ENCODE data around the gene B4GALNT2. TPM values are rescaled to one million over a fixed set of nuclear protein-coding genes. Genes with fewer than 3 reads are reported as not detected.
"Not testable (repeated sequence)": the region's sequence is repeated elsewhere in the genome, so short reads cannot be mapped to it uniquely, and the experiment has no call there.

B4GALNT2 gene
- total and polyA plus RNA-seq, 2 donors (not counting 3 experiments of a cell fraction or from before 2014, with no cell fraction given) = 0.11 TPM; not detected in 1

DNA sequence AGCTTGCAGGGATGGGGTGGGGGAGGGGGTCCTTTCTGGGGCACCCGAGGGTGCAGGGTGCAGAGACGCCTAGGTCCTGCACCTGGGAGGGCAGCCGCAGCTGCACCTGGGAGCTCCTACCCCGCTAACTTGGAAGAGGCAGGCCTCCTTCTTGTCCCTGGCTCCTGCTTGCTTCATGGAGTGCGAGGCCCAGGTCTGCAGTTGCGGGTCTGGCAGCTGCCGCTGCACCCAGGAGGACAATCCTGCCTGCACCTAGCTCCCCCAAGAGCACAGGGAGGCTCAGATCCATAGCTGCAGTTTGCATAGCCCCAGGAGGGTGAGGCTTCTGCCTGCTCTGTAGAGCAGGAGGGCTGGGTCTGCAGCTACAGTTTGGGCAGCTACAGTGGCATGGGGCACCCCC, 51.2 kb downstream of the B4GALNT2 start:
- ChIA-PET POLR2A (no interaction called here), CTCF (interaction anchor here (3.8 kb wide), 1 partner anchor 107 kb away, joined by 14 read pairs; no protein-coding TSS in a partner anchor)
- FAIRE-seq (no peak), DNase-seq (ENCODE audit: low read depth, low spot score) (no peak)
- H3K79me2 ChIP-seq (ENCODE audit: control insufficient read depth, insufficient read depth, low read length) = no peaks in the 10 kb centered on the region
- no peak overlapping the region for H3K4me2 ChIP-seq (ENCODE audit: insufficient read depth, low read length)
- no peak overlapping the region for H3K4me3 ChIP-seq (replicated peaks in 1 of 3; ENCODE audit: insufficient read depth in 1 of 3, low read depth in 1 of 3, low read length in 3 of 3)
- H3K27ac ChIP-seq (ENCODE audit: insufficient read depth, low read depth, low read length) = no peak overlapping the region
- H3K36me3 ChIP-seq (ENCODE audit: control insufficient read depth in 2 of 2, extremely low read depth in 1 of 2, insufficient read depth in 2 of 2, low read length in 2 of 2) = no peaks in the 10 kb centered on the region
- no TSS peak for BruUV-seq (replicated peaks)
- intact Hi-C loops (cut with micrococcal nuclease) = no loop called here
- H3K9ac ChIP-seq (replicated peaks; ENCODE audit: extremely low read depth, insufficient read depth, low read length) = no peak overlapping the region
- dilution Hi-C loops (cut with MboI; ENCODE audit: extremely low pct_ligation_motif_present, low sequenced_read_pairs) = no loop called here
- no peaks in the 10 kb centered on the region for H4K20me1 ChIP-seq (replicated peaks; ENCODE audit: control insufficient read depth, extremely low read depth, insufficient read depth, low read length)
- H3K4me1 ChIP-seq (ENCODE audit: control insufficient read depth, extremely low read depth, insufficient read depth, low read length) = no peaks in the 10 kb centered on the region
- TF ChIP-seq, protein P1, sequence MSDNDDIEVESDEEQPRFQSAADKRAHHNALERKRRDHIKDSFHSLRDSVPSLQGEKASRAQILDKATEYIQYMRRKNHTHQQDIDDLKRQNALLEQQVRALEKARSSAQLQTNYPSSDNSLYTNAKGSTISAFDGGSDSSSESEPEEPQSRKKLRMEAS (IDR thresholded peaks at IDR 0.05; ENCODE audit: insufficient read depth, insufficient read length) = no peak
- no peak for TF ChIP-seq EZH2 (IDR thresholded peaks at IDR 0.05; ENCODE audit: borderline replicate concordance, low read depth, low read length, severe bottlenecking)
- TF ChIP-seq MYC (IDR thresholded peaks at IDR 0.05; ENCODE audit: low read depth, low read length) = no peak
- no peak for TF ChIP-seq JUN (IDR thresholded peaks at IDR 0.05; ENCODE audit: borderline replicate concordance, insufficient read depth, insufficient read length, low read depth)
- TF ChIP-seq FOS (IDR thresholded peaks at IDR 0.05; ENCODE audit: borderline replicate concordance, insufficient read depth, low read length) = no peak
- TF ChIP-seq POLR2AphosphoS5 (IDR thresholded peaks at IDR 0.05; ENCODE audit: insufficient read depth, low read depth, low read length) = no peak
- no peak for TF ChIP-seq POLR2A (IDR thresholded peaks at IDR 0.05; ENCODE audit: low read depth, low read length)
- TF ChIP-seq, protein P2, sequence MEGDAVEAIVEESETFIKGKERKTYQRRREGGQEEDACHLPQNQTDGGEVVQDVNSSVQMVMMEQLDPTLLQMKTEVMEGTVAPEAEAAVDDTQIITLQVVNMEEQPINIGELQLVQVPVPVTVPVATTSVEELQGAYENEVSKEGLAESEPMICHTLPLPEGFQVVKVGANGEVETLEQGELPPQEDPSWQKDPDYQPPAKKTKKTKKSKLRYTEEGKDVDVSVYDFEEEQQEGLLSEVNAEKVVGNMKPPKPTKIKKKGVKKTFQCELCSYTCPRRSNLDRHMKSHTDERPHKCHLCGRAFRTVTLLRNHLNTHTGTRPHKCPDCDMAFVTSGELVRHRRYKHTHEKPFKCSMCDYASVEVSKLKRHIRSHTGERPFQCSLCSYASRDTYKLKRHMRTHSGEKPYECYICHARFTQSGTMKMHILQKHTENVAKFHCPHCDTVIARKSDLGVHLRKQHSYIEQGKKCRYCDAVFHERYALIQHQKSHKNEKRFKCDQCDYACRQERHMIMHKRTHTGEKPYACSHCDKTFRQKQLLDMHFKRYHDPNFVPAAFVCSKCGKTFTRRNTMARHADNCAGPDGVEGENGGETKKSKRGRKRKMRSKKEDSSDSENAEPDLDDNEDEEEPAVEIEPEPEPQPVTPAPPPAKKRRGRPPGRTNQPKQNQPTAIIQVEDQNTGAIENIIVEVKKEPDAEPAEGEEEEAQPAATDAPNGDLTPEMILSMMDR (IDR thresholded peaks at IDR 0.05; ENCODE audit: extremely low read depth in 1 of 2, insufficient read depth in 1 of 2, low read depth in 1 of 2, low read length in 2 of 2) = no peak
- no peak for TF ChIP-seq GATA2 (IDR thresholded peaks at IDR 0.05; ENCODE audit: insufficient read depth, insufficient read length, low read depth, low read length)
- no peak overlapping the region for H2AFZ ChIP-seq (ENCODE audit: low read depth, low read length)
- H3K27me3 ChIP-seq (ENCODE audit: control insufficient read depth in 2 of 2, insufficient read depth in 2 of 2, low read length in 2 of 2) = no peaks in the 10 kb centered on the region
- no peaks in the 10 kb centered on the region for H3K9me1 ChIP-seq (replicated peaks; ENCODE audit: control insufficient read depth, extremely low read depth, insufficient read depth, low read length)
- no peaks in the 10 kb centered on the region for H3K9me3 ChIP-seq (replicated peaks; ENCODE audit: control insufficient read depth, insufficient read depth, low read length)

DNA sequence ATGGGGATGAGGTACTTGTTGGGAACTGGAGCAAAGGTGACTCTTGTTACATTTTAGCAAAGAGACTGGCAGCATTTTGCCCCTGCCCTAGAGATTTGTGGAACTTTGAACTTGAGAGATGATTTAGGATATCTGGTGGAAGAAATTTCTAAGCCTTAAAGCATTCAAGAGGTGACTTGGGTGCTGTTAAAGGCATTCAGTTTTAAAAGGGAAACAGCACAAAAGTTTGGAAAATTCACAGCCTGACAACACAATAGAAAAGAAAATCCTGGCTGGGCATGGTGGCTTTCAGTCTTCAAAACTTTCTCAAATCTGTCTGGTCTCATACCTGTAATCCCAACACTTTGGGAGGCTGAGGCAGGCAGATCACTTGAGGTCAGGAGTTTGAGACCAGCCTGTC, 52.0 kb downstream of the B4GALNT2 start:
- CTCF ChIA-PET = interaction anchor here (3.8 kb wide), 1 partner anchor 106 kb away, joined by 14 read pairs; no protein-coding TSS in a partner anchor
- FAIRE-seq; H3K9ac ChIP-seq (replicated peaks; ENCODE audit: extremely low read depth, insufficient read depth, low read length); H3K36me3 ChIP-seq (ENCODE audit: control insufficient read depth in 2 of 2, extremely low read depth in 1 of 2, insufficient read depth in 2 of 2, low read length in 2 of 2); H3K9me1 ChIP-seq (replicated peaks; ENCODE audit: control insufficient read depth, extremely low read depth, insufficient read depth, low read length); H3K27ac ChIP-seq (ENCODE audit: insufficient read depth, low read depth, low read length); H3K9me3 ChIP-seq (replicated peaks; ENCODE audit: control insufficient read depth, insufficient read depth, low read length); dilution Hi-C loops (cut with MboI; ENCODE audit: extremely low pct_ligation_motif_present, low sequenced_read_pairs); H3K27me3 ChIP-seq (ENCODE audit: control insufficient read depth in 2 of 2, insufficient read depth in 2 of 2, low read length in 2 of 2); H3K4me1 ChIP-seq (ENCODE audit: control insufficient read depth, extremely low read depth, insufficient read depth, low read length); H2AFZ ChIP-seq (ENCODE audit: low read depth, low read length); H3K4me3 ChIP-seq (replicated peaks in 1 of 3; ENCODE audit: insufficient read depth in 1 of 3, low read depth in 1 of 3, low read length in 3 of 3); H3K4me2 ChIP-seq (ENCODE audit: insufficient read depth, low read length); DNase-seq (ENCODE audit: low read depth, low spot score); intact Hi-C loops (cut with micrococcal nuclease); BruUV-seq (replicated peaks); H4K20me1 ChIP-seq (replicated peaks; ENCODE audit: control insufficient read depth, extremely low read depth, insufficient read depth, low read length); POLR2A ChIA-PET; H3K79me2 ChIP-seq (ENCODE audit: control insufficient read depth, insufficient read depth, low read length): not testable (repeated sequence)

DNA sequence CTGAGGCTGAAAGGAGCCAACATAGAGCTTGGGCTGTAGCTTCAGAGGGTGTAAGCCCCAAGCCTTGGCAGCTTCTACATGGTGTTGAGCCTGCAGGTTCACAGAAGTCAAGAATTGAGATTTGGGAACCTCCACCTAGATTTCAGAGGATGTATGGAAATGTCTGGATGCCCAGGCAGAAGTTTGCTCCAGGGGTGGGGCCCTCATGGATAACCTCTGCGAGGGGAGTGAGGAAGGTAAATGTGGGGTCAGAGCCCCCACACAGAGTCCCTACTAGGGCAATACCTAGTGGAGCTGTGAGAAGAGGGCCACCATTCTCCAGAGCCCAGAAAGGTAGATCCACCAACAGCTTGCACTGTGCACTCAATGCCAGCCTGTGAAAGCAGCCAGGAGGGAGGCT, 52.8 kb downstream of the B4GALNT2 start:
- H3K79me2 ChIP-seq (ENCODE audit: control insufficient read depth, insufficient read depth, low read length); H4K20me1 ChIP-seq (replicated peaks; ENCODE audit: control insufficient read depth, extremely low read depth, insufficient read depth, low read length); POLR2A ChIA-PET; H3K9ac ChIP-seq (replicated peaks; ENCODE audit: extremely low read depth, insufficient read depth, low read length); H3K9me1 ChIP-seq (replicated peaks; ENCODE audit: control insufficient read depth, extremely low read depth, insufficient read depth, low read length); H2AFZ ChIP-seq (ENCODE audit: low read depth, low read length); H3K4me3 ChIP-seq (replicated peaks in 1 of 3; ENCODE audit: insufficient read depth in 1 of 3, low read depth in 1 of 3, low read length in 3 of 3); H3K4me1 ChIP-seq (ENCODE audit: control insufficient read depth, extremely low read depth, insufficient read depth, low read length); H3K27ac ChIP-seq (ENCODE audit: insufficient read depth, low read depth, low read length); dilution Hi-C loops (cut with MboI; ENCODE audit: extremely low pct_ligation_motif_present, low sequenced_read_pairs); H3K4me2 ChIP-seq (ENCODE audit: insufficient read depth, low read length); DNase-seq (ENCODE audit: low read depth, low spot score); H3K36me3 ChIP-seq (ENCODE audit: control insufficient read depth in 2 of 2, extremely low read depth in 1 of 2, insufficient read depth in 2 of 2, low read length in 2 of 2); intact Hi-C loops (cut with micrococcal nuclease); BruUV-seq (replicated peaks); FAIRE-seq; H3K27me3 ChIP-seq (ENCODE audit: control insufficient read depth in 2 of 2, insufficient read depth in 2 of 2, low read length in 2 of 2); H3K9me3 ChIP-seq (replicated peaks; ENCODE audit: control insufficient read depth, insufficient read depth, low read length): not testable (repeated sequence)
- CTCF ChIA-PET = interaction anchor here (0.9 to 3.8 kb wide), 2 partner anchors 39 to 106 kb away, joined by 3 to 14 read pairs; no protein-coding TSS in a partner anchor

All from endothelial cell of umbilical vein (primary cell).